ENCODE data around the gene ATF7. TPM values are rescaled to one million over a fixed set of nuclear protein-coding genes. Genes with fewer than 3 reads are reported as not detected.

The ATF7 gene
- total RNA-seq, 1 experiment from 2014 or later: 24.7 TPM

DNA sequence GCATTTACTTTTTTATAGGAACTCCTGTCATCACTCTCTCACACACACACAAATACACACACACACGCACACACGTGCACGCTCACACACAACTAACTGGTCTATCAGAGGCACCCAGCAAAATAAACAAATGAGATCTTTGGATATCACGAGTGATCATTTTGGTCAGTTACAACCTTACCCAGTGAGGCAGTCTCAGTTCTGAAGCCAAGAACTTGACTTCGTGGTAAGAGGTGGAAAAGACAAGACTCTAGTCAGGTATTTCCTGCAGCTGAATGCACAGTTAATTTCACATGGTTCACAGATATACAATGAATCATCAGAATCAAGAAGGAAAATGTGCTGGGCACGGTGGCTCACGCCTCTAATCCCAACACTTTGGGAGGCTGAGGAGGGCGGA, 39.4 kb downstream of the ATF7 start:
- Histone ChIP-seq H4K20me1 (ENCODE audit: insufficient read depth) (no peaks in the 10 kb centered on the region), H3K9me3 (ENCODE audit: insufficient read depth, low read depth) (no peaks in the 10 kb centered on the region), H3K79me2 (ENCODE audit: low read depth) (no peaks in the 10 kb centered on the region), H3K4me3 (no peak overlapping the region), H3K36me3 (ENCODE audit: low read depth) (no peaks in the 10 kb centered on the region), H3F3A (ENCODE audit: insufficient read depth, low read depth) (no peaks in the 10 kb centered on the region), H3K9me2 (ENCODE audit: insufficient read depth) (no peaks in the 10 kb centered on the region), H3K4me1 (replicated peaks; ENCODE audit: insufficient read depth) (no peaks in the 10 kb centered on the region), H3K4me2 (no peak overlapping the region), H3K27ac (no peak overlapping the region), H3K27me3 (ENCODE audit: insufficient read depth, low read depth) (no peaks in the 10 kb centered on the region), H2AFZ (no peak overlapping the region)
- no peak for TF ChIP-seq EZH2 (IDR thresholded peaks at IDR 0.05; ENCODE audit: low read depth)
- TF ChIP-seq, protein P1, sequence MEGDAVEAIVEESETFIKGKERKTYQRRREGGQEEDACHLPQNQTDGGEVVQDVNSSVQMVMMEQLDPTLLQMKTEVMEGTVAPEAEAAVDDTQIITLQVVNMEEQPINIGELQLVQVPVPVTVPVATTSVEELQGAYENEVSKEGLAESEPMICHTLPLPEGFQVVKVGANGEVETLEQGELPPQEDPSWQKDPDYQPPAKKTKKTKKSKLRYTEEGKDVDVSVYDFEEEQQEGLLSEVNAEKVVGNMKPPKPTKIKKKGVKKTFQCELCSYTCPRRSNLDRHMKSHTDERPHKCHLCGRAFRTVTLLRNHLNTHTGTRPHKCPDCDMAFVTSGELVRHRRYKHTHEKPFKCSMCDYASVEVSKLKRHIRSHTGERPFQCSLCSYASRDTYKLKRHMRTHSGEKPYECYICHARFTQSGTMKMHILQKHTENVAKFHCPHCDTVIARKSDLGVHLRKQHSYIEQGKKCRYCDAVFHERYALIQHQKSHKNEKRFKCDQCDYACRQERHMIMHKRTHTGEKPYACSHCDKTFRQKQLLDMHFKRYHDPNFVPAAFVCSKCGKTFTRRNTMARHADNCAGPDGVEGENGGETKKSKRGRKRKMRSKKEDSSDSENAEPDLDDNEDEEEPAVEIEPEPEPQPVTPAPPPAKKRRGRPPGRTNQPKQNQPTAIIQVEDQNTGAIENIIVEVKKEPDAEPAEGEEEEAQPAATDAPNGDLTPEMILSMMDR (conservative IDR thresholded peaks at IDR 0.05): no peak
- DNase-seq: no peak
- no TSS peak for BruUV-seq (replicated peaks)
- intact Hi-C loops (cut with micrococcal nuclease; ENCODE audit: unreplicated experiment): no loop called here
- ChIA-PET CTCF (no interaction called here), POLR2A (ENCODE audit: unreplicated experiment) (interaction anchor here (0.7 kb wide), 1 partner anchor 581 kb away, joined by 8 read pairs; the partner anchor contains the start of gene EIF4B)

GRCh38 chr12:53585448-53586125, 40.6 kb downstream of the ATF7 start:
- H3K36me3 ChIP-seq (ENCODE audit: low read depth): no peaks in the 10 kb centered on the region
- BruUV-seq (replicated peaks): no TSS peak

GRCh38 chr12:53579545-53579955, 46.6 kb downstream of the ATF7 start:
- Histone ChIP-seq H3K27me3 (ENCODE audit: insufficient read depth, low read depth) (no peaks in the 10 kb centered on the region), H3K9me3 (ENCODE audit: insufficient read depth, low read depth) (no peaks in the 10 kb centered on the region), H4K20me1 (ENCODE audit: insufficient read depth) (no peaks in the 10 kb centered on the region; the same call in 1 of the 2 replicates), H2AFZ (no peak overlapping the region), H3K4me2 (no peak overlapping the region), H3K9me2 (ENCODE audit: insufficient read depth) (no peaks in the 10 kb centered on the region), H3K4me1 (replicated peaks; ENCODE audit: insufficient read depth) (peaks cover 16% of the 10 kb centered on the region), H3K27ac (no peak overlapping the region), H3F3A (ENCODE audit: insufficient read depth, low read depth) (peaks cover 11% of the 10 kb centered on the region; the same call in 1 of the 2 replicates), H3K4me3 (no peak overlapping the region), H3K79me2 (ENCODE audit: low read depth) (peaks cover 1% of the 10 kb centered on the region; the same call in 1 of the 2 replicates), H3K36me3 (ENCODE audit: low read depth) (no peaks in the 10 kb centered on the region)
- ChIA-PET CTCF (no interaction called here), POLR2A (ENCODE audit: unreplicated experiment) (no interaction called here)
- intact Hi-C loops (cut with micrococcal nuclease; ENCODE audit: unreplicated experiment): no loop called here
- no peak for TF ChIP-seq EZH2 (IDR thresholded peaks at IDR 0.05; ENCODE audit: low read depth)
- TF ChIP-seq, protein P1 (conservative IDR thresholded peaks at IDR 0.05): no peak
- BruUV-seq (replicated peaks): no TSS peak
- DNase-seq: no peak

More at GRCh38 chr12:53585448-53586125, 40.6 kb downstream of the ATF7 start:
- no peak overlapping the region for H2AFZ ChIP-seq
- H3K4me3 ChIP-seq: no peak overlapping the region
- no peaks in the 10 kb centered on the region for H3F3A ChIP-seq (ENCODE audit: insufficient read depth, low read depth)
- H3K27me3 ChIP-seq (ENCODE audit: insufficient read depth, low read depth): no peaks in the 10 kb centered on the region
- TF ChIP-seq, protein P1 (conservative IDR thresholded peaks at IDR 0.05): no peak
- no peak for TF ChIP-seq EZH2 (IDR thresholded peaks at IDR 0.05; ENCODE audit: low read depth)
- no peaks in the 10 kb centered on the region for H3K79me2 ChIP-seq (ENCODE audit: low read depth)
- no peak for DNase-seq
- ChIA-PET POLR2A (ENCODE audit: unreplicated experiment) (no interaction called here), CTCF (interaction anchor here (0.6 kb wide), 1 partner anchor 14 kb away, joined by 4 read pairs; no protein-coding TSS in a partner anchor)
- intact Hi-C loops (cut with micrococcal nuclease; ENCODE audit: unreplicated experiment): no loop called here
- no peak overlapping the region for H3K4me2 ChIP-seq
- H3K9me3 ChIP-seq (ENCODE audit: insufficient read depth, low read depth): no peaks in the 10 kb centered on the region
- no peak overlapping the region for H3K27ac ChIP-seq
- no peaks in the 10 kb centered on the region for H3K4me1 ChIP-seq (replicated peaks; ENCODE audit: insufficient read depth)
- no peaks in the 10 kb centered on the region for H3K9me2 ChIP-seq (ENCODE audit: insufficient read depth)
- no peaks in the 10 kb centered on the region for H4K20me1 ChIP-seq (ENCODE audit: insufficient read depth)

Measured in PC-9 (cell line).